ENCODE results near the gene TGFBR3L. TPM values are rescaled to one million over a fixed set of nuclear protein-coding genes. Genes with fewer than 3 reads are reported as not detected.

The TGFBR3L gene
- total and polyA plus RNA-seq, 2 donors (not counting 3 experiments of a cell fraction or from before 2014, with no cell fraction given) = 0.35 TPM; not detected in 1

DNA sequence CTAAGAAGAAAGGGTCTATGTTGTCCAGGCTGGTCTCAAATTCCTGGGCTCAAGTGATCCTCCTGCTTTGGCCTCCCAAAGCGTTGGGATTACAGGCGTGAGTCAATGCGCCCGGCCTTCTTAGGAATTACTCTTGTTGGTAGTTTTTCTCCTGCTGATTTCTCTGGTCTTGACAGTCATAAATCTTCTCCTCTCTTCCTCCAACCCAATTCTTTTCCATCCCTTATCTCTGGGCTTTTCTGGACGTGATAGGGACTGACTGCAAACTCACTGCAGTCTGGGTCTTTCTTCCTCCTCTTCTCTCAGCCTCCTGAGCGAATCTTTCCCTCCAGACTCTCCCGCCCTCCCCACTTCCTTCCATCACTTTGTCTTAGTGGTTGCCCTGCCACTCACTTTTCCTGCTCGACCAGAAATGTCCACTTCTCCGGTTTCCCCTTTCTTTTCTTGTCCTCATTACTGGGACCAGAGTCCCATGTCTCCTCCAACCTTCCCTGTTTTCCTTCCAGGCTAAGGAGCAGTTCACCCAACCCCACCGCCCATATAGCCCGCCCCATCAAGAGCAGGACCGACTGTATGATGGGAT is 50.7 kb downstream of the TGFBR3L start:
- no peaks in the 10 kb centered on the region for H3K79me2 ChIP-seq (ENCODE audit: control insufficient read depth, insufficient read depth, low read length)
- ChIA-PET POLR2A (no interaction called here), CTCF (no interaction called here)
- no peaks in the 10 kb centered on the region for H3K27me3 ChIP-seq (ENCODE audit: control insufficient read depth in 2 of 2, insufficient read depth in 2 of 2, low read length in 2 of 2)
- no peak for FAIRE-seq
- no peak overlapping the region for H3K27ac ChIP-seq (ENCODE audit: insufficient read depth, low read depth, low read length)
- no peaks in the 10 kb centered on the region for H3K4me1 ChIP-seq (ENCODE audit: control insufficient read depth, extremely low read depth, insufficient read depth, low read length)
- H3K36me3 ChIP-seq (ENCODE audit: control insufficient read depth in 2 of 2, extremely low read depth in 1 of 2, insufficient read depth in 2 of 2, low read length in 2 of 2) = peaks cover 27 to 50% of the 10 kb centered on the region in 2 experiments
- DNase-seq (ENCODE audit: low read depth, low spot score) = no peak
- no peaks in the 10 kb centered on the region for H3K9me3 ChIP-seq (replicated peaks; ENCODE audit: control insufficient read depth, insufficient read depth, low read length)
- no peaks in the 10 kb centered on the region for H3K9me1 ChIP-seq (replicated peaks; ENCODE audit: control insufficient read depth, extremely low read depth, insufficient read depth, low read length)
- intact Hi-C loops (cut with micrococcal nuclease) = no loop called here
- no peak overlapping the region for H3K4me3 ChIP-seq (replicated peaks in 1 of 3; ENCODE audit: insufficient read depth in 1 of 3, low read depth in 1 of 3, low read length in 3 of 3)
- TF ChIP-seq, protein P1, sequence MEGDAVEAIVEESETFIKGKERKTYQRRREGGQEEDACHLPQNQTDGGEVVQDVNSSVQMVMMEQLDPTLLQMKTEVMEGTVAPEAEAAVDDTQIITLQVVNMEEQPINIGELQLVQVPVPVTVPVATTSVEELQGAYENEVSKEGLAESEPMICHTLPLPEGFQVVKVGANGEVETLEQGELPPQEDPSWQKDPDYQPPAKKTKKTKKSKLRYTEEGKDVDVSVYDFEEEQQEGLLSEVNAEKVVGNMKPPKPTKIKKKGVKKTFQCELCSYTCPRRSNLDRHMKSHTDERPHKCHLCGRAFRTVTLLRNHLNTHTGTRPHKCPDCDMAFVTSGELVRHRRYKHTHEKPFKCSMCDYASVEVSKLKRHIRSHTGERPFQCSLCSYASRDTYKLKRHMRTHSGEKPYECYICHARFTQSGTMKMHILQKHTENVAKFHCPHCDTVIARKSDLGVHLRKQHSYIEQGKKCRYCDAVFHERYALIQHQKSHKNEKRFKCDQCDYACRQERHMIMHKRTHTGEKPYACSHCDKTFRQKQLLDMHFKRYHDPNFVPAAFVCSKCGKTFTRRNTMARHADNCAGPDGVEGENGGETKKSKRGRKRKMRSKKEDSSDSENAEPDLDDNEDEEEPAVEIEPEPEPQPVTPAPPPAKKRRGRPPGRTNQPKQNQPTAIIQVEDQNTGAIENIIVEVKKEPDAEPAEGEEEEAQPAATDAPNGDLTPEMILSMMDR (IDR thresholded peaks at IDR 0.05; ENCODE audit: extremely low read depth in 1 of 2, insufficient read depth in 1 of 2, low read depth in 1 of 2, low read length in 2 of 2) = no peak
- no peak for TF ChIP-seq MYC (IDR thresholded peaks at IDR 0.05; ENCODE audit: low read depth, low read length)
- TF ChIP-seq, protein P2, sequence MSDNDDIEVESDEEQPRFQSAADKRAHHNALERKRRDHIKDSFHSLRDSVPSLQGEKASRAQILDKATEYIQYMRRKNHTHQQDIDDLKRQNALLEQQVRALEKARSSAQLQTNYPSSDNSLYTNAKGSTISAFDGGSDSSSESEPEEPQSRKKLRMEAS (IDR thresholded peaks at IDR 0.05; ENCODE audit: insufficient read depth, insufficient read length) = no peak
- no peak for TF ChIP-seq FOS (IDR thresholded peaks at IDR 0.05; ENCODE audit: borderline replicate concordance, insufficient read depth, low read length)
- no peak for TF ChIP-seq POLR2AphosphoS5 (IDR thresholded peaks at IDR 0.05; ENCODE audit: insufficient read depth, low read depth, low read length)
- TF ChIP-seq EZH2 (IDR thresholded peaks at IDR 0.05; ENCODE audit: borderline replicate concordance, low read depth, low read length, severe bottlenecking) = no peak
- no peak for TF ChIP-seq JUN (IDR thresholded peaks at IDR 0.05; ENCODE audit: borderline replicate concordance, insufficient read depth, insufficient read length, low read depth)
- TF ChIP-seq POLR2A (IDR thresholded peaks at IDR 0.05; ENCODE audit: low read depth, low read length) = no peak
- H3K4me2 ChIP-seq (ENCODE audit: insufficient read depth, low read length) = no peak overlapping the region
- dilution Hi-C loops (cut with MboI; ENCODE audit: extremely low pct_ligation_motif_present, low sequenced_read_pairs) = no loop called here
- H4K20me1 ChIP-seq (replicated peaks; ENCODE audit: control insufficient read depth, extremely low read depth, insufficient read depth, low read length) = no peaks in the 10 kb centered on the region
- no peak overlapping the region for H3K9ac ChIP-seq (replicated peaks; ENCODE audit: extremely low read depth, insufficient read depth, low read length)
- H2AFZ ChIP-seq (ENCODE audit: low read depth, low read length) = no peak overlapping the region
- no TSS peak for BruUV-seq (replicated peaks)
